Testis (tissue), 2 donors: Measurements from ENCODE around the gene GADD45GIP1.

Experiments
- CTCF ChIP-seq, 3 experiments: fragments of 450-650 bp in 2 of 3; fragments of 200-600 bp in 1 of 3; sonication (generic) in 1 of 3; IDR thresholded peaks; one replicate each; pipeline ENCODE4 v1.5.1; 2016 to 2019; ENCODE audit warnings: antibody characterized with exemption in 3 of 3, mild to moderate bottlenecking in 2 of 3, moderate library complexity in 1 of 3
- POLR2A ChIP-seq: fragments of 450-650 bp; IDR thresholded peaks from one replicate; pipeline ENCODE4 v1.6.1; 2017; ENCODE audit warnings: antibody characterized with exemption, mild to moderate bottlenecking, moderate library complexity

GRCh38 chr19:12939975-12940423 lies 17.0 kb downstream of the GADD45GIP1 start:
- TF ChIP-seq CTCF (IDR thresholded peaks at IDR 0.05) (no peak), POLR2A (no peak)
